HepG2 (cell line): ENCODE measurements around the gene CTXN1. TPM values are rescaled to one million over a fixed set of nuclear protein-coding genes. Genes with fewer than 3 reads are reported as not detected.

ENCODE experiments used
- ATF7-NPFF ChIP-seq: sonication (generic); formaldehyde crosslinking; IDR thresholded peaks from 2 replicates; pipeline ENCODE4 v1.8.1; 2023; ENCODE audit warnings: mild to moderate bottlenecking, low read depth, missing genetic modification reagents, moderate library complexity
- GLMP ChIP-seq: sonication (generic); formaldehyde crosslinking; IDR thresholded peaks from 2 replicates; pipeline ENCODE4 v1.9.0; 2021; ENCODE audit warnings: missing genetic modification reagents, mild to moderate bottlenecking, borderline replicate concordance
- IKZF1 ChIP-seq: fragments of 450-650 bp; IDR thresholded peaks from 2 replicates; pipeline ENCODE4 v1.7.1; 2016
- PHF8 ChIP-seq: sonication (generic); formaldehyde crosslinking; IDR thresholded peaks from 2 replicates; pipeline ENCODE4 v1.5.0; 2020; ENCODE audit warnings: missing genetic modification reagents
- REPIN1 ChIP-seq: sonication (generic); formaldehyde crosslinking; IDR thresholded peaks from 2 replicates; pipeline ENCODE4 v1.8.0; 2022; ENCODE audit warnings: missing genetic modification reagents, low read depth, mild to moderate bottlenecking, borderline replicate concordance
- UBTF ChIP-seq: sonication (generic); formaldehyde crosslinking; IDR thresholded peaks from 2 replicates; pipeline ENCODE4 v1.4.0; 2020; ENCODE audit warnings: mild to moderate bottlenecking, missing genetic modification reagents
- ZNF205 ChIP-seq: IDR thresholded peaks from 2 replicates; pipeline ENCODE4 v1.6.1; 2018; ENCODE audit warnings: missing biosample characterization, missing genetic modification reagents
- ZNF232 ChIP-seq: sonication (generic); formaldehyde crosslinking; IDR thresholded peaks from 2 replicates; pipeline ENCODE4 v1.4.0; 2020; ENCODE audit warnings: missing genetic modification reagents, borderline replicate concordance
- ZNF264 ChIP-seq: sonication (generic); formaldehyde crosslinking; IDR thresholded peaks from 2 replicates; pipeline ENCODE4 v1.4.0; 2020; ENCODE audit warnings: missing genetic modification reagents
- ZNF83 ChIP-seq: sonication (generic); formaldehyde crosslinking; IDR thresholded peaks from 2 replicates; pipeline ENCODE4 v1.4.0; 2020; ENCODE audit warnings: missing genetic modification reagents, mild to moderate bottlenecking, borderline replicate concordance
- ZNF839 ChIP-seq: sonication (generic); formaldehyde crosslinking; IDR thresholded peaks from 2 replicates; pipeline ENCODE4 v1.4.0; 2020; ENCODE audit warnings: missing genetic modification reagents, mild to moderate bottlenecking, borderline replicate concordance
- polyA plus RNA-seq, 8 experiments: library from polyadenylated mRNA; depleted of rRNA in 3 of 8; stranded (reverse) in 7 of 8; unstranded in 1 of 8; fragments of >200 nt; fragmentation: Illumina TruSeq in 4 of 8; extraction: Trizol in 4 of 8; gene quantifications; 2 replicates each; pipeline versions ENCODE4 v1.2.1 to v1.2.3, GENCODE V29; 2011 to 2016; ENCODE audit warnings: low read depth in 4 of 8, missing spikeins in 1 of 8, mixed read lengths in 1 of 8; ENCODE audit not compliant: insufficient read depth in 1 of 8
- total RNA-seq, 5 experiments: library from RNA; depleted of rRNA; stranded (reverse); fragments of >200 nt; fragmentation: Illumina TruSeq; extraction: Trizol; gene quantifications; 2 replicates each; pipeline ENCODE4 v1.2.3, GENCODE V29; 2016; ENCODE audit warnings: low read depth in 1 of 5
- TF ChIP-seq, protein P1 (sequence below): sonication (generic); formaldehyde crosslinking; IDR thresholded peaks from 2 replicates; pipeline ENCODE4 v1.5.1; 2020; ENCODE audit warnings: mild to moderate bottlenecking, missing genetic modification reagents, borderline replicate concordance
- TF ChIP-seq, protein P2 (sequence below): sonication (generic); formaldehyde crosslinking; IDR thresholded peaks from 2 replicates; pipeline ENCODE4 v1.8.0; 2022; ENCODE audit warnings: mild to moderate bottlenecking, missing genetic modification reagents, borderline replicate concordance

The CTXN1 gene
- total and polyA plus RNA-seq, 2 of the 13 experiments (the other 11 are each of a cell fraction or from before 2014, with no cell fraction given), result 0.11 TPM; not detected in 1

DNA sequence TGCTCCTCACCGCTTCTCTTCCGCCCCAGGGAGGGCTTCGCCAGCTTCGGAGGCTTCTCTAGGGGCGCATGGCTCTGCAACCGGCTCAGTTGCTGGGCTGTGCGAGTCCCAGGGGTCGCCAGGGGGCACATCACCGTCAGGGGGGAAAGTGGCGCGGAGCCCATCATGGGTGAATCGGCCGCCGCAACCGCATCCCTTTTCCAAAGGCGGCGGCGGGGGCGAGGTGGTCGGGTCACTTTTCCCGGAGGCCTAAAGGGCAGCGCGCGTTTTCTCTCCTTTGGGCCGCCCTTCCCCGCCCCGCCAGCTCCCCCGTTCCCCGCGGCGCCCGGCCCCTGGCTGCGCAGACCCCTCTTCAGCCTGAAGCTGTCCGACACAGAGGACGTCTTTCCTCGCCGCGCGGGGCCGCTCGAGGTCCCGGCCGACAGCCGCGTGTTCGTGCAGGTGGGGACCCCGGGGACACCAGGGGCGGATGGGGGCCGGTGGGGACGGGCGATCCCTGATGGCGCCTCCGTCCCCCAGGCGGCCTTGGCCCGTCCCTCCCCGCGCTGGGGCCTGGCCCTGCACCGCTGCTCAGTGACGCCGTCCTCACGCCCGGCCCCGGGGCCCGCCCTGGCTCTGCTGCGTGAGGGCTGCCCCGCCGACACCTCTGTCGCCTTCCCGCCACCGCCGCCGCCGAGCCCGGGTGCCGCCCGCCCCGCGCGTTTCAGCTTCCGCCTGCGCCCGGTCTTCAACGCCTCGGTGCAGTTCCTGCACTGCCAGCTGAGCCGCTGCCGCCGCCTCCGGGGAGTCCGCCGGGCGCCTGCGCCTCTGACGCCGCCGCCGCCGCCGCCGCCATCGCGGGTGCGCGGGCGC, 9.6 kb downstream of the CTXN1 start (continued):
- TF ChIP-seq ZNF232 (CRISPR knock-in tag), result no peak
- no peak for TF ChIP-seq ZNF205 (CRISPR knock-in tag)
- no peak for TF ChIP-seq IKZF1
- no peak for TF ChIP-seq GLMP
- no peak for TF ChIP-seq ZNF264 (CRISPR knock-in tag)
- TF ChIP-seq PHF8 (CRISPR knock-in tag), result no peak
- peak; percentile 76 for TF ChIP-seq UBTF (CRISPR knock-in tag)
- peak; percentile 83; the same call in 1 of the 2 replicates for TF ChIP-seq ATF7-NPFF (CRISPR knock-in tag)
- TF ChIP-seq, protein P1, sequence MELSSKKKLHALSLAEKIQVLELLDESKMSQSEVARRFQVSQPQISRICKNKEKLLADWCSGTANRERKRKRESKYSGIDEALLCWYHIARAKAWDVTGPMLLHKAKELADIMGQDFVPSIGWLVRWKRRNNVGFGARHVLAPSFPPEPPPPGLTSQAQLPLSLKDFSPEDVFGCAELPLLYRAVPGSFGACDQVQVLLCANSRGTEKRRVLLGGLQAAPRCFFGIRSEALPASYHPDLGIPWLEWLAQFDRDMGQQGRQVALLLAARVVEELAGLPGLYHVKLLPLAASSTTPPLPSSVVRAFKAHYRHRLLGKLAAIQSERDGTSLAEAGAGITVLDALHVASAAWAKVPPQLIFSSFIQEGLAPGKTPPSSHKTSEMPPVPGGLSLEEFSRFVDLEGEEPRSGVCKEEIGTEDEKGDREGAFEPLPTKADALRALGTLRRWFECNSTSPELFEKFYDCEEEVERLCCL (CRISPR knock-in tag), result no peak
- no peak for TF ChIP-seq REPIN1 (CRISPR knock-in tag)
- no peak for TF ChIP-seq ZNF839 (CRISPR knock-in tag)
- TF ChIP-seq, protein P2, sequence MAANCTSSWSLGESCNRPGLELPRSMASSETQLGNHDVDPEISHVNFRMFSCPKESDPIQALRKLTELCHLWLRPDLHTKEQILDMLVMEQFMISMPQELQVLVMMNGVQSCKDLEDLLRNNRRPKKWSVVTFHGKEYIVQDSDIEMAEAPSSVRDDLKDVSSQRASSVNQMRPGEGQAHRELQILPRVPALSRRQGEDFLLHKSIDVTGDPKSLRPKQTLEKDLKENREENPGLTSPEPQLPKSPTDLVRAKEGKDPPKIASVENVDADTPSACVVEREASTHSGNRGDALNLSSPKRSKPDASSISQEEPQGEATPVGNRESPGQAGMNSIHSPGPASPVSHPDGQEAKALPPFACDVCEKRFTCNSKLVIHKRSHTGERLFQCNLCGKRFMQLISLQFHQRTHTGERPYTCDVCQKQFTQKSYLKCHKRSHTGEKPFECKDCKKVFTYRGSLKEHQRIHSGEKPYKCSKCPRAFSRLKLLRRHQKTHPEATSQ (CRISPR knock-in tag), result no peak
- no peak for TF ChIP-seq ZNF83
